Neural cell (in vitro differentiated cells): Measurements from ENCODE around the gene PRKACA. TPM values are rescaled to one million over a fixed set of nuclear protein-coding genes. Genes with fewer than 3 reads are reported as not detected.

Experiments
- H2AFZ ChIP-seq: fragments of 200-600, 300-800 bp; sonication (generic), shearing (Covaris generic); 2 replicates; pipeline ENCODE4 v1.6.0; 2014; ENCODE audit warnings: low read depth, mild to moderate bottlenecking, antibody characterized with exemption, low read length, moderate library complexity
- H3F3A ChIP-seq: fragments of 200-600 bp; shearing (Covaris generic); 2 replicates; pipeline ENCODE4 v1.6.1; 2016; ENCODE audit warnings: mild to moderate bottlenecking, moderate library complexity, mixed read lengths, antibody characterized with exemption, low read length; ENCODE audit not compliant: insufficient read depth, poor library complexity, severe bottlenecking
- H3K27ac ChIP-seq: fragments of 200-600, 300-800 bp; sonication (generic), shearing (Covaris generic); 2 replicates; pipeline ENCODE4 v1.5.1; 2014; ENCODE audit warnings: mild to moderate bottlenecking, low read length, moderate library complexity
- H3K27me3 ChIP-seq: fragments of 300-800, 200-600 bp; sonication (generic), shearing (Covaris generic); 2 replicates; pipeline ENCODE4 v1.6.0; 2014; ENCODE audit warnings: mild to moderate bottlenecking, low read depth, low read length, moderate library complexity; ENCODE audit not compliant: insufficient read depth
- H3K36me3 ChIP-seq: fragments of 300-800, 200-600 bp; sonication (generic), shearing (Covaris generic); 2 replicates; pipeline ENCODE4 v1.5.1; 2014; ENCODE audit warnings: mild to moderate bottlenecking, antibody characterized with exemption, low read length, moderate library complexity; ENCODE audit not compliant: insufficient read depth
- H3K4me2 ChIP-seq: fragments of 300-800, 200-600 bp; sonication (generic), shearing (Covaris generic); 2 replicates; pipeline ENCODE4 v1.6.0; 2014; ENCODE audit warnings: mild to moderate bottlenecking, low read length
- H3K4me3 ChIP-seq: fragments of 300-800, 200-600 bp; sonication (generic), shearing (Covaris generic); 2 replicates; pipeline ENCODE4 v1.5.1; 2014; ENCODE audit warnings: mild to moderate bottlenecking, low read length, moderate library complexity
- H3K79me2 ChIP-seq: fragments of 200-600 bp; shearing (Covaris generic); replicated peaks from 2 replicates; pipeline ENCODE4 v1.6.0; 2014; ENCODE audit warnings: mild to moderate bottlenecking, low read length, moderate library complexity; ENCODE audit not compliant: insufficient read depth
- H3K9ac ChIP-seq: fragments of 300-800, 200-600 bp; sonication (generic), shearing (Covaris generic); 2 replicates; pipeline ENCODE4 v1.6.1; 2016; ENCODE audit warnings: mild to moderate bottlenecking, low read length, mixed read lengths
- H3K9me2 ChIP-seq: fragments of 200-600 bp; shearing (Covaris generic); 2 replicates; pipeline ENCODE4 v1.6.1; 2016; ENCODE audit warnings: mild to moderate bottlenecking, low read length, mixed read lengths; ENCODE audit not compliant: insufficient read depth
- H3K9me3 ChIP-seq: fragments of 200-600, 300-800 bp; sonication (generic), shearing (Covaris generic); 2 replicates; pipeline ENCODE4 v1.6.1; 2016; ENCODE audit warnings: mild to moderate bottlenecking, mixed run types, low read length, moderate library complexity, mixed read lengths
- H4K20me1 ChIP-seq: fragments of 200-600 bp; shearing (Covaris generic); 2 replicates; pipeline ENCODE4 v1.6.1; 2016; ENCODE audit warnings: mild to moderate bottlenecking, mixed run types; ENCODE audit not compliant: insufficient read depth
- CTCF ChIP-seq: fragments of 450-650 bp; IDR thresholded peaks from 2 replicates; pipeline ENCODE4 v1.5.1; 2014; ENCODE audit warnings: antibody characterized with exemption, mild to moderate bottlenecking, moderate library complexity; ENCODE audit not compliant: poor library complexity, severe bottlenecking
- EP300 ChIP-seq: fragments of 450-650 bp; conservative IDR thresholded peaks from 2 replicates; pipeline ENCODE4 v1.6.1; 2014; ENCODE audit warnings: antibody characterized with exemption, mild to moderate bottlenecking, moderate library complexity; ENCODE audit not compliant: poor library complexity, severe bottlenecking
- EZH2 ChIP-seq: fragments of 200-600, 300-800 bp; shearing (Covaris generic), sonication (generic); IDR thresholded peaks from 2 replicates; pipeline ENCODE4 v1.6.1; 2014; ENCODE audit warnings: antibody characterized with exemption, low read length, borderline replicate concordance, mild to moderate bottlenecking; ENCODE audit not compliant: insufficient read depth, poor library complexity, severe bottlenecking
- MXI1 ChIP-seq: fragments of 450-650 bp; conservative IDR thresholded peaks from 2 replicates; pipeline ENCODE4 v1.6.1; 2014; ENCODE audit warnings: antibody characterized with exemption, mild to moderate bottlenecking; ENCODE audit not compliant: poor library complexity, severe bottlenecking
- POLR2AphosphoS5 ChIP-seq: IDR thresholded peaks from 2 replicates; pipeline ENCODE4 v1.6.1; 2012
- RAD21 ChIP-seq: fragments of 450-650 bp; conservative IDR thresholded peaks from 2 replicates; pipeline ENCODE4 v1.6.1; 2014; ENCODE audit warnings: antibody characterized with exemption, mild to moderate bottlenecking, moderate library complexity
- REST ChIP-seq: IDR thresholded peaks from 2 replicates; pipeline ENCODE4 v1.6.1; 2012; ENCODE audit warnings: borderline replicate concordance
- SMC3 ChIP-seq: fragments of 450-650 bp; conservative IDR thresholded peaks from 2 replicates; pipeline ENCODE4 v1.6.1; 2014; ENCODE audit warnings: antibody characterized with exemption, mild to moderate bottlenecking, moderate library complexity; ENCODE audit not compliant: poor library complexity
- TAF1 ChIP-seq: IDR thresholded peaks from 2 replicates; pipeline ENCODE4 v1.6.1; 2012; ENCODE audit warnings: low read depth
- polyA plus RNA-seq: library from polyadenylated mRNA; depleted of rRNA; stranded (reverse); fragments of >200 nt; gene quantifications from 2 replicates; pipeline ENCODE4 v1.2.3, GENCODE V29; 2014

The PRKACA gene
- polyA plus RNA-seq, 1 donor from 2014 or later = 11.7 TPM

GRCh38 chr19:14114854-14115253, 2.7 kb downstream of the PRKACA start:
- no peaks in the 10 kb centered on the region for H3K9me2 ChIP-seq
- H3K79me2 ChIP-seq = peaks cover 29% of the 10 kb centered on the region
- TF ChIP-seq EZH2 = no peak
- no peak for TF ChIP-seq EP300
- TF ChIP-seq TAF1 = no peak
- TF ChIP-seq SMC3 = no peak
- no peak for TF ChIP-seq MXI1
- no peak for TF ChIP-seq POLR2AphosphoS5
- TF ChIP-seq RAD21 = no peak
- no peak for TF ChIP-seq CTCF
- TF ChIP-seq REST = no peak
- no peak overlapping the region for H3K27ac ChIP-seq
- no peak overlapping the region for H2AFZ ChIP-seq
- no peaks in the 10 kb centered on the region for H3K27me3 ChIP-seq
- H3K36me3 ChIP-seq = no peaks in the 10 kb centered on the region
- H3F3A ChIP-seq = no peaks in the 10 kb centered on the region
- H3K4me3 ChIP-seq = no peak overlapping the region
- no peak overlapping the region for H3K4me2 ChIP-seq
- no peaks in the 10 kb centered on the region for H4K20me1 ChIP-seq
- H3K9me3 ChIP-seq = no peaks in the 10 kb centered on the region
- no peak overlapping the region for H3K9ac ChIP-seq

DNA sequence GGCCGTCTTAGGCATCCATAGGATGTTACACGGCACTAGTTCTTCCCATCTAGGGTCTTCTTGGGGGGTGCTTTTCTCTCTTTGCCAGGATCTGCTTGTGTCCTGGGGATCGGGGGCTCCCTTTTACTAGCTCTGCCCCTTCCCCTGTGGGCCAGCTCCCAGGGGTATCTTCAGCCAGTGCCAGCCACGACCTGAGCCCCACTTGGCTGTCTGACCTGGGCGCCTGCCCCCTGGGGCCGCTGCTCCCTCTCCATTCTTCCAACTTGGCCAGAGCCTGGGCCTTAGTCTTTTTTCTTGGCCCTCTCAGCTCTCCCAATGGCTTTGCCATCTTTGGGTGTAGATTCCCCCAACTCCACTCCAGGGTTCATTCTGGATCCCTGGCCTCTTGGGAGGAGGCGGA, 3.1 kb downstream of the PRKACA start:
- H3K9me2 ChIP-seq = no peaks in the 10 kb centered on the region
- no peak overlapping the region for H3K27ac ChIP-seq
- no peak overlapping the region for H3K4me2 ChIP-seq
- no peaks in the 10 kb centered on the region for H3F3A ChIP-seq
- TF ChIP-seq POLR2AphosphoS5 (no peak), SMC3 (no peak), TAF1 (no peak), EP300 (no peak), MXI1 (no peak), EZH2 (no peak), RAD21 (no peak), REST (no peak), CTCF (no peak)
- peaks cover 29% of the 10 kb centered on the region for H3K79me2 ChIP-seq
- H3K9me3 ChIP-seq = no peaks in the 10 kb centered on the region
- no peaks in the 10 kb centered on the region for H3K36me3 ChIP-seq
- no peak overlapping the region for H3K9ac ChIP-seq
- H2AFZ ChIP-seq = no peak overlapping the region
- no peaks in the 10 kb centered on the region for H4K20me1 ChIP-seq
- H3K4me3 ChIP-seq = no peak overlapping the region
- H3K27me3 ChIP-seq = no peaks in the 10 kb centered on the region
